Left kidney (tissue), 2 donors: ENCODE measurements around the gene ZNF766. TPM values are rescaled to one million over a fixed set of nuclear protein-coding genes. Genes with fewer than 3 reads are reported as not detected.
"Not testable (repeated sequence)": the region's sequence is repeated elsewhere in the genome, so short reads cannot be mapped to it uniquely, and the experiment has no call there.

ENCODE experiments used
- DNase-seq: peaks from one replicate; pipeline ENCODE4 v3.0.0-alpha.2; 2013
- polyA plus RNA-seq: library from polyadenylated mRNA; unstranded; fragments of 120-200 nt; gene quantifications from one replicate; pipeline ENCODE4 v1.2.1, GENCODE V29; 2013; ENCODE audit not compliant: insufficient read length

The ZNF766 gene
- polyA plus RNA-seq, 1 donor, result 22.0 TPM

DNA sequence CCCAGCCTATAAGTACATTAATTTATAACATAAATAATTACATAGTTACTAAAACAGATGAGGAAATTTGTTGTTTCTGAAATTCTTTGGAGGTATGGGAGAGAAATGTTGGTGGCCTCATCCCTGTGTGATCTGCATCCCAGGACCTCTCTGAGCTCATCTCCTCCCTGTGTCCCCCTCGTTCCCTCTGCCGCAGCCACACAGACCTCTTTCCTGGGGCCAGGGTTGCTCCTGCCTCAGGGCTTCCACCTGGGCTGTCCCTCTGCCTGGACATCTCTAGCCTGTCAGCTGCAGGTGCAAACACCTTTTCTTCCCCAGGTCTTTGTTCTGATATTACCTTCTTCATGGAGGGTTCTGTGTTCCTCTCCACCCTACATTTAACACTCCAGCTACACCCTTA lies 3.9 kb downstream of the ZNF766 start:
- DNase-seq, result no peak

DNA sequence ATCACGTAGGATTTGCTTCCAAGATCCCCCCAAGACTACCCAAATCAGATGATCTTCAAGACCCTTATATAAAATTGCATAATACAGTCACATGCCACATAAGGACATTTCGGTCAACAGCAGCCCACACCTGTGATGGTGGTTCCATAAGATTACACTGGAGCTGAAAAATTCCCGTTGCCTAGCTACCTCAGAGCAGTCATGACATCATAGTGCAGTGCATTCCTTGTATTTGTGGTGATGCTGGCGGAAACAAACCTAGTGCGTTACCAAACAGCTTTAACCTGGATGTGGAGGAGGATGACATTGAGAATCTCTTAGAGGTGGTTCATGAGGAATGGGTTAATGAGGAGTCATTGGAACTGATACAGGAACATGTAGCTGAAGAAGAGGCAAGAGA lies 4.8 kb downstream of the ZNF766 start:
- no peak for DNase-seq

DNA sequence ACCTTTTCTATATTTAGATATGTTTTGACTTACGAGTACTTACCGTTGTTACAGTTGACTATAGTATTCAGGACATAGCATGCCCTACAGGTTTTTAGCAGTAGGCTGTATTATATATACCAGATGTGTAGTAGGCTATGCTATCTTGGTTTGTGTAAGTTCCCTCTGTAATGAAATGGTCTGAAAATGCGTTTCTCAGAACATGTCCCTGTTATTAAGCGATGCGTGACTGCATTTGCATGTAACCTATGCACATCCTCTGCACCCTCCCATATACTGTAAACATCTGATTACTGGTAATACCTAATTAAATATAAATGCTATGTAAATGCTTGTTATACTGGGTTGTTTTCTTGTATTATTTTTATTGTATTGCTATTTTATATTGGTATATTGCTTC lies 6.6 kb downstream of the ZNF766 start:
- no peak for DNase-seq

DNA sequence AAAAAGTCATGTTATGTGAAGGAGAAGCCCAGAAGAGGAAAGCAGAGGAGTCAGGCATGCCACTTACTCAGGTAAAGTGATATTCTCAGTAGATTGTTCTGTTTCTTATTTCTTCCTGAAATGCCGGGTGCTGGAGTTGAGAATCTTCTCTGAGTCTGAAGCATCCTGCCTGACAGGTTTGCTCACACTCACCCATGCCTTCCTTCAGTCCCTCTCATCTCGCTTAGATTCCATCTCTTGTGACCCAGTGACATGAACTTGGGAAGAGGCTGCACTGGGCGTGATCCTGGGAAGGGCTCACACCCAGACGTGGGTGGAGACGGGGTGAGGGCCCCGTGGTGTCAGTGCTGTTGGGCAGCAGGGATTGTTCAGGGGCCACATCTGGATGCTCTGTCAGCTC lies 8.1 kb downstream of the ZNF766 start:
- DNase-seq, result no peak

DNA sequence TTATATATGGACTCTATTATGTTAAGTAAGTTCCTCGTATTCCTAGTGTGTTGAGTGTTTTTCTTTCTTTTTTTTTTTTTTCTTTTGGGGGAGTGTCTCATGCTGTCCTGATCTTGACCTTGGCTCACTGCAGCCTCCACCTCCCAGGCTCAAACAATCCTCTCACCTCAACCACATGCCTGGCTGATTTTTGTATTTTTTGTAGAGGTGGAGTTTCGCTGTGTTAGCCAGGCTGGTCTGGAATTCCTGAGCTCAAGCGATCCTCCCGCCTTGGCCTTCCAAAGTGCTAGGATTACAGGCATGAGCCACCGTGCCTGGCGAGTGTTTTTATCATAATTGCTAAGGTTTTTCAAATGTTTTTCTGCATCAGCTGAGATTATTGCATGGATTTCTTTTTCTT lies 16.9 kb downstream of the ZNF766 start:
- no peak for DNase-seq

DNA sequence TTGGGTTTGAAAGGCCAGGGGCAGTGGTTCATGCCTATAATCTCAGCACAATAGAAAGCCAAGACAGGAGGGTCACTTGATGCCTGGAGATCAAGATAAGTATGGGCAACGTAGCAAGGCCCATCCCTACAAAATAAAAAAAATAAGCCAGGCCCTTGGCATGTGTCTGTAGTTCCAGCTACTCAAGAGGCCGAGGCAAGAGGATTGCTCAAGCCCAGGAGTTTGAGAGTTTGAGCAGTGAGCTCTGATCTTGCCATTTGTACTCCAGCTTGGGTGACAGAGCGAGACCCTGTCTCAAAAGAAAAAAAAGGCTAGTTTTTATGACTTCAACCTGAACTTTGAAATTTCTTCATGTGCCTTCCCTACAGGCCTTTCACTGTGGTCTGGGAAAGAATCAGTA lies 22.4 kb downstream of the ZNF766 start:
- DNase-seq, result no peak

DNA sequence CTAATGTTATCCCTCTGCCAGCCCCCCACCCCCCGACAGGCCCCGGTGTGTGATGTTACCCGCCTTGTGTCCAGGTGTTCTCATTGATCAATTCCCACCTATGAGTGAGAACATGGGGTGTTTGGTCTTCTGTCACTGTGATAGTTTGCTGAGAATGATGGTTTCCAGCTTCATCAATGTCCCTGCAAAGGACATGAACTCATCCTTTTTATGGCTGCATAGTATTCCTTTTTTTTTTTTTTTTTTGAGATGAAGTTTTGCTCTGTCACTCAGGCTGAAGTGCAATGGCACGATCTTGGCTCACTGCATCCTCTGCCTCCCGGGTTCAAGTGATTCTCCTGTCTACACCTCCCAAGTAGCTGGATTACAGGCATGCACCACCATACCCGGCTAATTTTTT lies 23.6 kb downstream of the ZNF766 start:
- not testable (repeated sequence) for DNase-seq

DNA sequence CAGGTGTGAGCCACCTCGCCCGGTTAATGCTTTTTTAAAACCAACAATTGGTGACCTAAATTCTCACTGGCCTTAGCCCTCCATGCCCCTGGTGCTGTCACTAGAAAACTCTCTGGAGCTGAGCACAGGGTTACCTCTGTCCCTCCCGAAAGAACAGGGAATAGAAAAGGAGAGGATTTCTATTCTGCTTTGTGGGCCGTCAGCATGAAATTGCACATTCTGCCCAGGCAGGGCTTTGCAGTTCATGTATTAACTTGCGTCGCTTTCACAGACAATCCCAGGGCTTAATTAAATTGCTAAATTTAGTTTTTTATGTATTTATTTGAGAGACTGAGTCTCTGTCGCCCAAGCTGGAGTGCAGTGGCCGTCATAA lies 27.0 kb downstream of the ZNF766 start:
- no peak for DNase-seq

DNA sequence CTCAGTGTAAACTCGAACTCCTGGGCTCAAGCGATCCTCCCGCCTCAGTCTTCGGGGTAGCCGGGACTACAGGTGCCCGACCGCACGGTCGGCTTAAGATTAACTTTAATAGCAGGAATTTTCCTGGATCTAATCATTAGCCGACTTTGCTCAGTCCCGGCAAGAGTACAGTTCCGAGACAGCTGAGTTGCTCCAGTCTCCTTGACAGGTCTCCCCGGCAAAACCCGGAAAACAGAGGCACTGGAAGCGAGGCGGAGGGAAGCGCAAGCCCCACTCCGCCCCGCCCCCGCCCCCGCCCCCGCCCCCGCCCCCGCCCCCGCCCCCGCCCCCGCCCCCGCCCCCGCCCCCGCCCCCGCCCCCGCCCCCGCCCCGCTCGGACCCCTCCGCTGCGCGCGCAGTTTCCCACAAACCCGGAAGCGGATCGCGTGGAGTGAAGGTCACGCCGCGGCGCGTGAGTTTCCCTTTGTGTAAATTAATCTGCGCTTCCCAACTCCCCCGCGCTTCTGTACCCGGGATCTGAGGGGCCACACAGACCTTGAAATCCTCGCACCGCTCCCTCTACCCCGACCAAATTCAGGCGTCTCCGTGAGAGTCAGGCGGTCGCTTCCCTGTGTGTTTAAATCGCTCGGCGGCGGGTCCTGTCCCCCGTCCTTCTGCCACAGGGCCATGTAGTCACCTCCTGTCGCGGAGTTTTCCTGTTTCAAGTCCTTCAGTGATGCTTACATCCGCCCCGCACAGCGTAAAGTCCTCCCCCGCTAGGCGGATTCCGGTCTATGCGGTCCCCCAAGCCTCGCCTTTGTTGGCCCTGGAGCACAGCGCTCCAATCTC lies 27.6 kb downstream of the ZNF766 start, which contains the start of gene ZNF480:
Gene ZNF480, plus strand, starts transcription at position 397 of the 828 bp plus-strand sequence. CDS start 3,244 bp downstream, outside the sequence.
- peak; percentile 79 for DNase-seq

DNA sequence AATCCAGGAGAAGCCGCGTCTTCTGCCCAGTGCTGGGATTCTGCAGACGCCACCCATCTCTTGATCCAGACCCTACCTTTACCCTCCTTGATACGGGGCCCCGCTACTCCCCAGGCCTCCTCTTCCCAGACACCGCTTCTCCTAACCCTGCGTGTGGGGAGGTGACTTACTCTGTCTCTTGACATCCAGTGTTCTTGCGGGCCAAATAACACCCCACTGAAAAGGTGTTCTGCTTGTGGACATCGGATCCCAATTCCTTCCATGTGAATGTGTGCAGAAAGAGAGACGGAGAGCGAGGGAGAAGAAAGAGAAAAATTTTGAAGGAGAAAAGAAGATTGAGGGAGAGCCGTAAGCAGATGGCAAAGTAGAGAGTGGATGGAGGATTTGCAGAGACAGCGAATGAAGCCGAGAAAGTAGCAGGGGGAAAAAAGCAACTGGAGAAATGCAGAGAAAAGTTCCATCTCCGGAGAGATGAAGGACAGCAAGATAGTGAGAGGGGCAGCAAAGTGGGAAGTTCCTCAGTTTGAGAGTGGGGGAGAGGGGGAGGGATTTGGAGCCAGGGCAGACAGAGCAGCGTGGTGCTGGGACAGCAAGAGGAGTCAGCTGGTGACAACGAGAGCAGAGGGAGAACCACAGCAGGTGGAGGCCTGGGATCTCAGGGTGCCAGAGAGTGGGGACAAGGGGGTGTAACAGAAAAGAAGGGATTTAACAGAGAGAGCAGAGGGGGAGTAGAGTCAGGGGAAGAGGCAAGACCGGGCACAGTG lies 28.4 kb downstream of the ZNF766 start:
- peak; percentile 17 for DNase-seq

DNA sequence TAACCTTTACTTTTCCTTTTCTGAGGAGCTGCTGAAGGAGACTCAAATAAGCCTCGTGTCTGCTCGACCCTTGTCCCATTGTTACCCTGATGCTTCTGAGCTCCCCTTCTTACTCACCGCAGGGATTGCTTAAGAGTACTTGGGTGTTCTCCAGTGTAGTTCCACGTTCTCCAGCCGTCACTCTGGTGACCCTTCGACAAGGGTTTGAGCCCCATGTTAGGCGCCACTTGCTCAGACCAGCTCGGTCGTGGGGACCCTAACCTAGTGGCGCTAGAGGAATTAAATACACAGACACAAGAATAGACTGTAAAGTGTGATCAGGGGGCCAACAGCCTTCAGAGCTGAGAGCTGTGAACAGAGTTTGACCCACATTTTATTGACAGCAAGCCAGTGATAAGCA lies 37.9 kb downstream of the ZNF766 start:
- DNase-seq, result peak; percentile 7

DNA sequence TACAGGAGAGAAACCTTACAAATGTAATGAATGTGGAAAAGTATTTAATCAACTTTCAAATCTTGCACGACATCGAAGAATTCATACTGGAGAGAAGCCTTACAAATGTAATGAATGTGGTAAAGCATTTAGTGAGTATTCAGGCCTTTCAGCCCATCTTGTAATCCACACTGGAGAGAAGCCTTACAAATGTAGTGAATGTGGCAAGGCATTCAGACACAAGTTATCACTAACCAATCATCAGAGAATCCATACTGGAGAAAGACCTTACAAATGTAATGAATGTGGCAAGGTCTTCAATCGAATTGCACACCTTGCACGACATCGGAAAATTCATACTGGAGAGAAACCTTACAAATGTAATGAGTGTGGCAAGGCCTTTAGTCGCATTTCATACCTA lies 53.0 kb downstream of the ZNF766 start:
- DNase-seq, result no peak

DNA sequence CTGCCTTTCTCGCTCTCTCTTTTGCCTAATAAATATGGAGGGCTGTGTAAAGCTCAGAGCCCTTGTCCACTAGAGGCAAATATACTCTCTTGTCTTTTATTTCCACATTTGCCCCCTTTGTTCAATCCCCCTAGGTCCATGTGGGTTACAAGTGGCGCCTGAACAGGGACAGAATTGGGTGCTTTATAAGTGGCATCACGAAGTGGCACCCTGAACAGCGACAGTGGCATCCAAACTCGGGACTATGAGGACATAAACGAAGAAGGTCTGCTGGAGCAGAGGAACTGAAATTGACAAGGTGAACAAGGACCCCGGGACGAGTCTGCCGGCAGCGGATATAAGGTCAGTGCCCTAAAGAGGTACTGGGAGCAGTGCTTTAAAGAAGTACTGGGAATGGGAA lies 62.4 kb downstream of the ZNF766 start:
- DNase-seq, result no peak

DNA sequence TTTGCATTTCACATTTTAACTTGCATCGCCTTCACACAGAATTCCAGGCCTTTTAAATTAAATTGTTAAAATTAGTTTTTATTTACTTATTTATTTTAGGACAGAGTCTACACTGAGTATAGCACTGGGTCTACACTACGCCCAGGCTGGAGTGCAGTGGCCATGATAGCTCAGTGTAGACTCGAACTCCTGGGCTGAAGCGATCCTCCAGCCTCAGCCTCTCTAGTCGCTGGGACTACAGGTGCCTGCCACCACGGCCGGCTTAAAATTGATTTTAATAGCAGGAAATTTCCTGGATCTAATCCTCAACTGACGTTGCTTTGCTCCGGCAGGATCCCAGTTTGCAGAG lies 66.4 kb downstream of the ZNF766 start:
- DNase-seq, result no peak

DNA sequence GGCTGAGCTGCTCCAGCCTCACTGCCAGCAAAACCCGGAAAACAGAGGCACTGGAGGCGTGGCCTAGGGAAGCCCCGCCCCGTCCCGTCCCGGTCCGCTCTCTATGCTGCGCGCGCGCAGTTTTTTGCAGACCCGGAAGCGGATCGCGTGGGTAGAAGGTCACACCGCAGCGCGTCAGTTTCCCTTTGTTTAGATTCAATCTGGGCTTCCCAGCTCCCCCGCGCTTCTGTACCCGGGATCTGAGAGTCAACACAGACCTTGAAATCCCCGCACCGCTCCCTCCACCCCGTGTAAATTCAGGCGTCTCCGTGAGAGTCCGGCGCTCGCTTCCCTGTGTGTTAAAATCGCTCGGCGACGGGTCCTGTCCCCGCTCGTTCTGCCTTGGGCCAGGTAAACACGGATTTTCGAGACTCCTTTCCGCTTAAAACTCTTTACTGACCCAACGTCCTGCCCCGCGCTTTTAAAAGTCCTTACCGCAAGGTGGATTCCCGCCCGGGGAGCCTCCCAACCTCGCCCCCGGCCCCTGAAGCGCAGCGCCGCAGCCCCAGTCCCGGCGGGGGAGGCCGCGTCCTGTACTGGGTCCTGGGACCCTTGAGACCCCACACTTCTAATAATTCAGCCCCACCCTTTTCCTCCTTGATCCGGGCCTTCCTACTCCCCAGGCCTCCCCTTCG lies 66.9 kb downstream of the ZNF766 start, which contains the start of gene ZNF610:
Gene ZNF610, plus strand, starts transcription at position 127 of the 674 bp plus-strand sequence. CDS start 12,930 bp downstream, outside the sequence.
- peak; percentile 88 for DNase-seq

DNA sequence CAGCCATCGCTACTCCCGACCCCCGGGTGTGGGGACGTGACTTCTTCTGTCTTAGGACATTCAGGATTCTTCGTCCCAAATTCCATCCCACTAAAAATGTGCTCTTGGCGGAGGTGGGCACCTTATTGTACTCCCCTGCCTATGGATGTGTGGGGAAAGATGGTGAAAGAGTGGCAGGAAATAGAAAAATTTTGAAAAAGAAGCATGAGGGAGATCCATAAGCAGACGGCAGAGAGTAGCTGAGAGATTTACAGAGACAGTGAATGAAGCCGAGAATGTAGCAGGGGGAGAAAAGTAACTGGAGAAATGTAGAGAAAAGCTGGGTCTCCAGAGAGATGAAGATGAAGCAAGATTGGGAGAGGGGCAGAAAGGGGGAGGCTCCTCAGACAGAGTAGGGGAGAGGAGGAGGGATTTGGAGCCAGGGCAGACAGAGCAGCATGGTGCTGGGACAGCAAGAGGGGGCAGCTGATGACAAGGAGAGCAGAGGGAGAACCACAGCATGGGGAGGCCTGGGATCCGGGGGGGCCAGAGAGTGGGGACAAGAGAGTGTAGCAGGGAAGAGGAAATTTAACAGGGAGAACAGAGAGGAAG lies 67.5 kb downstream of the ZNF766 start:
- DNase-seq, result peak; percentile 17

DNA sequence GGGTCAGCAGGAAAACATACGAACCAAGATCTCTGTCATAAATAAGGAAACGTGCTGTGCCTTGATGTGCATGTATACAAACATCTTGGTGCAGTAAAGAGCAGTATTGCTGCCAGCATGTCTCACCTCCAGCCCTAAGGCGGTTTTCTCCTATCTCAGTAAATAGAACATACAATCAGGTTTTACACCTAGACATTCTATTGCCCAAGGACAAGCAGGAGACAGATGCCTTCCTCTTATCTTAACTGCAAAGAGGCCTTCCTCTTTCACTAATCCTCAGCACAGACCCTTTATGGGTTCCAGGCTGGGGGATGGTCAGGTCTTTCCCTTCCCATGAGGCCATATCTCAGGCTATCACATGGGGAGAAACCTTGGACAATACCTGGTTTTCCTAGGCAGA lies 69.6 kb downstream of the ZNF766 start:
- DNase-seq, result not testable (repeated sequence)

DNA sequence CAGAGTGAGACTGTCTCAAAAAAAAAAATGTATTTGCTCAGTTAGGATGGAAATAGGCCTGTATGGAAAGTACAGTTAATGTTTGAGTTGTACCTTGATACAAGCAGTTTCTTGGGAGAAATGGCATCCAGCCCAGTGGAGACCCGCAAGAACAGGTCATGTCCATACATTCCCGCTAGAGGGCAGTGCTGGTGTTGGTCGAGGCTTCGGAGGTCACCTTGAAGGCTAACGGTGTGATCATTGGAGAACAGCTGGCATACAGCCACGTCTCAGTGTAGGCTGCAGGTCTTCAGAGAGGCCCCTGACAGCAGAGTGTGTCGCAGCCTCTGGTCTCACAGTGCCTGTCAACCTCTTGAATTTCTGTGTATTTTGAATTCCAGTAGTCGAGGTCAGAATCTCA lies 74.2 kb downstream of the ZNF766 start:
- DNase-seq, result peak; percentile 84

DNA sequence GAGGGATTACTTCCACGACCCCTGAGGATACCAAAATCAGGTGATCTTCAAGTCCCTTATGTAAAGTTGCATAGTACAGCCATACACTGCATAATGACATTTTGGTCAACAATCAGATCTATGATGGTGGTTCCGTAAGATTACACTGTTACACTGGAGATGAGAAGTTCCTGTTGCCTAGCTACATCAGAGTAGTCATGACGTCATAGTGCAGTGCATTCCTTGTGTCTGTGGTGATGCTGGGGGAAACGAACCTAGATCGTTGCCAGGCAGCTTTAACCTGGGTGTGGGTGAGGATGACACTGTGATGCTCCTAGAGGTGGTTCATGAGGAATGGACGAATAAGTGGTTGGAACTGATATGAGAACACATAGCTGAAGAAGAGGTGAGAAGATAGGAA lies 75.8 kb downstream of the ZNF766 start:
- DNase-seq, result no peak
